ENCODE results near the gene MRPL18.
"Not testable (repeated sequence)": the region's sequence is repeated elsewhere in the genome, so short reads cannot be mapped to it uniquely, and the experiment has no call there.

MRPL18 gene

GRCh38 chr6:159817951-159818739, 27.9 kb downstream of the MRPL18 start:
- DNase-seq (ENCODE audit: low read depth), result no peak

GRCh38 chr6:159819098-159819497, 28.8 kb downstream of the MRPL18 start:
- no peak for DNase-seq (ENCODE audit: low read depth)

GRCh38 chr6:159819932-159820640, 29.8 kb downstream of the MRPL18 start:
- DNase-seq (ENCODE audit: low read depth), result peak; percentile 16

GRCh38 chr6:159821122-159821521, 30.9 kb downstream of the MRPL18 start:
- DNase-seq (ENCODE audit: low read depth), result no peak

DNA sequence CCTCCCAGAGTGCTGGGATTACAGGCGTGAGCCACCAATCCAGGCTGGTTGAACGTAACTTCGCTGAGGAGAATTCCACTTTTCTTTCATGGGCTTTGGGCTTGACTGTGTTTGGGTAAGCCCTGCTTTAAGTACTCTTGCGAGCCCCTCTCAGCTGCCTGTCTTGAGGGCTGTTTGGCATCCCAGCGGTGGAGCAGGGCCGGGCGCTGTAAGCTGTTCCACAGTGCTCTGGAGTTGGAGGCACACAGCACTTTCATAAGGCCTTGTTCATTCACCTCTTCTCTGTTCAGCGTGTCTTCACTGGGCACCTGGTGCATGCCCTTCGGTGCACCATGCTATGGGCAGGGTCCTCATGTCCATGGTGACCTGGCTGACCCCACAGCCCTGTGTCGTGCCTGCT, 31.5 kb downstream of the MRPL18 start:
- DNase-seq (ENCODE audit: low read depth), result no peak

GRCh38 chr6:159823953-159824352, 33.7 kb downstream of the MRPL18 start:
- DNase-seq (ENCODE audit: low read depth), result no peak

- not testable (repeated sequence) for DNase-seq (ENCODE audit: low read depth)
These were observed 34.4 kb downstream of the MRPL18 start for GRCh38 chr6:159824690-159825089.

DNA sequence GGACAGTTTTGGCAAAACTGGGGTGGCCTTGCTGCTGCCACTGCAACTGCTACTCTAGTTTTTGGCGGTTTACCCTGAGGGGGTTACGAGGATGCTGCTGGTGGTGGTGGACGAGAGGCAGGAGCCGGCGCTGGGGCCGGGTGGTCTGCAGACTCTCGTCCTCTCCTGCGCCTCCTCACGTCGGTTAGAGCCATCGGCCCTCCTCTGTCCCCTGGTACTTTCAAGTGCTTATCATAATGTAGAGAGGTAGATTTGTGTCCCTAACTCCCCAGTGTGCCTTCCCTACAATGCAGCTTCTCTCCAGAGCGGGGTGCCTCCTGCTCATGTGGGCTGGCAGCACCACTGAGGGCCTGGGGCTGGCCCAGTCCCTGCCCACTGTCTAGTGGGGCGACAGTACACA, 35.7 kb downstream of the MRPL18 start:
- no peak for DNase-seq (ENCODE audit: low read depth)

DNA sequence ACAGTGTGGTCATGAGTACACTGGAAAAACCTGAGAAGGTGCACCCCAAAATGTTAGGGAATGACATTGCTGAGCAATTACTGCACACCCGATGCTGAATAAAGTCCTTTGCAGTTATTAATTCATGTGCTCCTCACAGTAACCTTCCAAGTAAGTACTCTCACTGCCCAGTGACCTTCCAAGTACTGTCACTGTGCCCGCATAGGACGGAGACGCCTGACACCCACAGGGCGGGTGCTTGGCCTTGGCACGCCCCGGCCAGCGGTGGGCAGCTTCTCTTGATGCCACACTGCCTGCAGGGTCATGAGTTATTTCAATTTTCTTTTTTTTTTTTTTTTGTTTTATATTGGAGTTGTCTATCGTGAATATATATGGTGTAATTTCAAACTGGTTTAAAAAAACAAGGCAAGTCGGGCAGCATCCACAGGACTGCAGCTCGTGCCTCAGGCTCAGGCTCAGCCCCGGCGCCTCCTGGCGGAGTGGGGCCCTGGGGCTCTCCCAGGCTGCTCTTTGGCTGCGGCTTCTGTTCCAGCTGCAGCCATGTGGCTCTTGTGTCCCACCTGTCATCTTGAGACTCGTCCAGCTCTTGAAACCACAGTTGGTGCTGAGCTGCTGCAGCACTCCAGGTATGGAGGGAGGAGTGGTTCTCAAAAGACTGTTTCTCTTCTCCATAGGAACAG, 36.8 kb downstream of the MRPL18 start:
- no peak for DNase-seq (ENCODE audit: low read depth)

DNA sequence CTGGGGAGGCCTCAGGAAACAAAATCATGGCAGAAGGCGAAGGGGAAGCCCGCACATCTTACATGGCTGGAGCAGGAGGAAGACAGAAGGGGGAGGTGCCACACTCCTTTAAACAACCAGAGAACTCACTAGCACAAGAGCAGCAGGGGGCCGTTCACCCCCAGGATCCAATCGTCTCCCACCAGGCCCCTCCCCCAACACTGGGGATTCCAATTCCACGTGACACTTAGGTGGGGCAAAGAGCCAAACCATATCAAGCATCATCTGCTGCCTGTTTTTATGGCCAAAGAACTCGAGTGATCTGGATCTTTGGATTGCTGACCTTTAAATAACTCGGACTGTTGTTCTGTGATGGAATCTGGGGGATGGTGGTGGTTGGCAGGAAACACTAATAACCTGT, 37.8 kb downstream of the MRPL18 start:
- no peak for DNase-seq (ENCODE audit: low read depth)

DNA sequence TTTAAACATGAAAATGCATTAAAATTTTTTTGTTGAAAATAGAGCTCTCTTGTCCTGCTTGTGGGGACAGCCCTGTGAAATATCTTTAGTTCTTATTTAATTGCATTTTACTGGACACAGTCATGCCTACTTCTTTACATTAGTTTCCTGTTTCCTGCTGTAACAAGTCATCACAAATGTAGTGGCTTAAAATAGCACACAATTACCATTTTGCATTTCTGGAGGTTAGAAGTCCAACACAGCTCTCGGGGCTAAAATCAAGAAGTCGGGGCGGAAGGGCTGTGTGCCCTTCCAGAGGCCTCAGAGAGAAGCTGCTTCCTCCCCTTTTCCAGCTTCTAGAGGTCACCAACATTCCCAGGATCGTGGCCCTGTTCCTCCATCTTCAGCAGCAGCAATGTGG, 39.3 kb downstream of the MRPL18 start:
- no peak for DNase-seq (ENCODE audit: low read depth)

GRCh38 chr6:159830501-159831372, 40.5 kb downstream of the MRPL18 start:
- DNase-seq (ENCODE audit: low read depth), result no peak

GRCh38 chr6:159831373-159831679, 41.1 kb downstream of the MRPL18 start:
- no peak for DNase-seq (ENCODE audit: low read depth)

- DNase-seq (ENCODE audit: low read depth), result no peak
These were observed 42.7 kb downstream of the MRPL18 start for GRCh38 chr6:159832946-159833345.

DNA sequence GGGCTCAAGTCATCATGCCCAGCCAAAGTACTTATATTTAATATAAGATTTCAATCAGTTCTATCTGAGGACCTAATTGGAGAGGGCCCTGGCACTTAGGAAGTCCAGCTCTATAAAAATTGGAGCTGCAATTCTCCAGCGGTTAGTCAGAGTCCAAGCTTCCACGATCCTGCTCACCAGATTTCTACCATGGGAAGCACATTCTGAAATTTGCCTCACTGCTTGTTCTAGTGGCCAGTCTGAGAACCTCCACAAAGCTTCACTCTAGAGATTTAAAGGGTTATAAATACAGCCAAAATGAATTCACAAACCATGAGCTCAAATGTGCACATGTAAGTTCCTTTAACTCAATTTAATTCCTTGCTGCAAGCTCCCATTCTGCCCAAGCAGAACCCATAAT, 43.3 kb downstream of the MRPL18 start:
- no peak for DNase-seq (ENCODE audit: low read depth)

- DNase-seq (ENCODE audit: low read depth), result no peak
These were observed 43.8 kb downstream of the MRPL18 start for GRCh38 chr6:159833997-159834603.

DNA sequence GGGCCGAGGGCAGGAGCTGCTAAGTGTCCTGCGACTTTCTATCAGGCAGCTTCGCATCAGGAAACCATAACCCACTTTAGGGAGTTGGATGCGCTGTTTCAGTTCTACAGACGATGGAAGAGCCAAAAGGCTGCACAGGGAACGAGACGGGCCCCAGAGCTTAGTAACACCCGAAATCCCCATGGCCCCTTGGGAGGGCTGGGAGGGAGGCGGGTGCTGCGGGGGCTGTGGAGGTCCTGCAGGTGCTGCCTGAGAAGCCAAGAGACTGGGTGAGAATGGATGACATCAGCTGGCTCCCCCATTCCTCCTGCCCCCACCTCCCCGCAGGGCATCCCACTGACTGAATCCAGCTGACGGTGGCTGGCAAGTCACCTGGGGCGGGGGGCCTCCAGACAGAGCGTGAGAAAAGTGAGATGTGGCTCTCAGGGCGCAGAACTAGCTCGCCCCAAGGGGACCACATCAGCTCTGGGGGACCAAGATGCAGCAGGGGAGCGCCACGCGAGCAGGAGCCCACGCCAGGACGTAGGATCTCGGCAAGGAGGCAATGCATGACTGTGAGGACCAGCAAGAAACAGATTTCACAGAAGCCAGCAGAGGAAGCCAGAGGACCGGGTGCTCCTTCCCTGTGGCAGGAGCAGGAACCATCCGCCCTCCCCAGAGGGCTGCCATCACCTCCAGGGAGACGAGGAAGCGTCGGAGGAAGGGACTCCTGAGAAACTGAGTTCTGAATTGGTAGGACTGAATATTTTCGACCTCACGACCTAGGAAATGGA, 46.6 kb downstream of the MRPL18 start:
- DNase-seq (ENCODE audit: low read depth), result no peak

DNA sequence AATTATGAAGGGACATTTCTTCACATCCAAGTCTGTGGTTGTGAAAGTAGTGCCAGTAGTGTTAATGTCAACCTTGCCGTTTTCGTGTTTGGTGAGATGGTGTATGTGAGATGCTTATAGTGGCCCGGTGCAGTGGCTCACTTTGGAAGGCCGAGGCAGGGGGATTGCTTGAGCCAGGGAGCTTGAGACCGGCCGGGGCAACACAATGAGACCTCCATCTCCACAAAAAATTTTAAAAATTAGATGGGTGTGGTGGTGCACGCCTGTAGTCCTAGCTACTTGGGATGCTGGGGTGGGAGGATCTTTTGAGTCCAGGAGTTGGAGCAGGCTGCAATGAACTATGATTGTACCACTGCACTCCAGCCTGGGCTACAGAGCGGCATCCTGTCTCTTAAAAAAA, 47.2 kb downstream of the MRPL18 start:
- no peak for DNase-seq (ENCODE audit: low read depth)

GRCh38 chr6:159838020-159838744, 47.9 kb downstream of the MRPL18 start:
- no peak for DNase-seq (ENCODE audit: low read depth)

DNA sequence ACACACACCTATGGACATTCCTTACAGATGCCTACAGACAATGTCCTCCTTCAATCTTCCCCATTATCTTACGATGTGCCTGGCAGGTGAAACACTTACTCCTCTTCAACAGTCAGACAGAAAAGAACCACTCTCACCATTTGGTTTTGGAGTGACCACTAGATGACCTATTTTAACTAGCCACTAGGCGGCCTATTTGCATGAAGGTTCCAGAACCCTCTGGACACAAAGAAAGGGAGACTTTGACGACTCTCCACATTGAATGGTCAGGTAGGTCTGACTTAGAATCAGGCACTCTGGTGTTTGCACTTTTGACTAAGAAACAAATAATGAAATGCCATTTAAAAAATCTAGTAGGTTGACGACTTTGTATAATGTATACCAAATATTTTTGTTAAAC, 51.8 kb downstream of the MRPL18 start:
- no peak for DNase-seq (ENCODE audit: low read depth)
